GM06990 (cell line): ENCODE results near the gene FIP1L1.

ENCODE experiments used
- DNase-seq: peaks from one replicate; pipeline ENCODE4 v3.0.0-alpha.2; 2011; ENCODE audit not compliant: insufficient read length; ENCODE audit errors: extremely low read depth
- H3K27me3 ChIP-seq: replicated peaks from 2 replicates; pipeline ENCODE4 v1.6.0; 2011; ENCODE audit warnings: low read length; ENCODE audit not compliant: control insufficient read depth, insufficient read depth
- H3K36me3 ChIP-seq: 2 replicates; pipeline ENCODE4 v1.5.1; 2011; ENCODE audit warnings: low read length; ENCODE audit not compliant: control insufficient read depth, insufficient read depth
- H3K4me3 ChIP-seq: replicated peaks from 2 replicates; pipeline ENCODE4 v1.5.1; 2011; ENCODE audit warnings: low read depth, mild to moderate bottlenecking, control low read depth, low read length
- CTCF ChIP-seq: IDR thresholded peaks from 2 replicates; pipeline ENCODE4 v1.5.1; 2011; ENCODE audit warnings: low read length, control low read depth, mild to moderate bottlenecking, inconsistent platforms; ENCODE audit not compliant: insufficient read depth, poor library complexity, severe bottlenecking

FIP1L1 gene

GRCh38 chr4:53490965-53491622 is 113.7 kb downstream of the FIP1L1 start:
- no peaks in the 10 kb centered on the region for H3K27me3 ChIP-seq
- peak; percentile 75 for TF ChIP-seq CTCF
- H3K4me3 ChIP-seq, result no peak overlapping the region
- no peak for DNase-seq
- H3K36me3 ChIP-seq, result no peaks in the 10 kb centered on the region

GRCh38 chr4:53494851-53495250 is 117.4 kb downstream of the FIP1L1 start:
- TF ChIP-seq CTCF, result no peak
- DNase-seq, result no peak
- H3K27me3 ChIP-seq, result no peaks in the 10 kb centered on the region

GRCh38 chr4:53497487-53498244 is 120.2 kb downstream of the FIP1L1 start:
- H3K27me3 ChIP-seq, result no peaks in the 10 kb centered on the region
- TF ChIP-seq CTCF, result no peak
- H3K36me3 ChIP-seq, result no peaks in the 10 kb centered on the region
- H3K4me3 ChIP-seq, result no peak overlapping the region
- no peak for DNase-seq

More at GRCh38 chr4:53494851-53495250, 117.4 kb downstream of the FIP1L1 start:
- Histone ChIP-seq H3K36me3 (no peaks in the 10 kb centered on the region), H3K4me3 (no peak overlapping the region)

- Histone ChIP-seq H3K27me3 (no peaks in the 10 kb centered on the region), H3K36me3 (no peaks in the 10 kb centered on the region), H3K4me3 (no peak overlapping the region)
- no peak for DNase-seq
- TF ChIP-seq CTCF, result no peak
These were observed 121.3 kb downstream of the FIP1L1 start for GRCh38 chr4:53498706-53499105.

- no peaks in the 10 kb centered on the region for H3K27me3 ChIP-seq
- H3K4me3 ChIP-seq, result no peak overlapping the region
- H3K36me3 ChIP-seq, result no peaks in the 10 kb centered on the region
- no peak for DNase-seq
- TF ChIP-seq CTCF, result no peak
These were observed 122.3 kb downstream of the FIP1L1 start for GRCh38 chr4:53499791-53500190.
